ENCODE results near the gene CAPN2.
A peak's percentile ranks its signal among the peaks of the same experiment; 100 is the strongest.

CAPN2 gene

GRCh38 chr1:223680188-223680587 lies 32.2 kb upstream of the CAPN2 start:
- no peaks in the 10 kb centered on the region for H3K79me2 ChIP-seq (ENCODE audit: control insufficient read depth, insufficient read depth, low read length, unreplicated experiment)
- H3K27ac ChIP-seq (ENCODE audit: low read depth, low read length): no peak overlapping the region
- peaks cover 29% of the 10 kb centered on the region for H3K27me3 ChIP-seq (ENCODE audit: insufficient read depth, low read length)
- H3K4me1 ChIP-seq (ENCODE audit: control insufficient read depth, insufficient read depth, low read length, unreplicated experiment): no peaks in the 10 kb centered on the region
- H2AFZ ChIP-seq (ENCODE audit: low read length, unreplicated experiment): no peak overlapping the region
- H3K36me3 ChIP-seq (ENCODE audit: insufficient read depth, low read length): no peaks in the 10 kb centered on the region
- H3K4me3 ChIP-seq (ENCODE audit: low read depth, low read length): no peak overlapping the region

- no peaks in the 10 kb centered on the region for H3K4me1 ChIP-seq (ENCODE audit: control insufficient read depth, insufficient read depth, low read length, unreplicated experiment)
- no peak overlapping the region for H2AFZ ChIP-seq (ENCODE audit: low read length, unreplicated experiment)
- no peaks in the 10 kb centered on the region for H3K36me3 ChIP-seq (ENCODE audit: insufficient read depth, low read length)
- peaks cover 44% of the 10 kb centered on the region for H3K27me3 ChIP-seq (ENCODE audit: insufficient read depth, low read length)
- no peaks in the 10 kb centered on the region for H3K79me2 ChIP-seq (ENCODE audit: control insufficient read depth, insufficient read depth, low read length, unreplicated experiment)
- H3K4me3 ChIP-seq (ENCODE audit: low read depth, low read length): no peak overlapping the region
- no peak overlapping the region for H3K27ac ChIP-seq (ENCODE audit: low read depth, low read length)
These were observed 29.8 kb upstream of the CAPN2 start for GRCh38 chr1:223682502-223682901.

GRCh38 chr1:223683586-223684487 lies 28.5 kb upstream of the CAPN2 start:
- H3K27ac ChIP-seq (ENCODE audit: low read depth, low read length): no peak overlapping the region
- no peak overlapping the region for H2AFZ ChIP-seq (ENCODE audit: low read length, unreplicated experiment)
- H3K27me3 ChIP-seq (ENCODE audit: insufficient read depth, low read length): peaks cover 46% of the 10 kb centered on the region
- no peaks in the 10 kb centered on the region for H3K79me2 ChIP-seq (ENCODE audit: control insufficient read depth, insufficient read depth, low read length, unreplicated experiment)
- no peak overlapping the region for H3K4me3 ChIP-seq (ENCODE audit: low read depth, low read length)
- H3K4me1 ChIP-seq (ENCODE audit: control insufficient read depth, insufficient read depth, low read length, unreplicated experiment): no peaks in the 10 kb centered on the region
- no peaks in the 10 kb centered on the region for H3K36me3 ChIP-seq (ENCODE audit: insufficient read depth, low read length)

- Histone ChIP-seq H3K27ac (ENCODE audit: low read depth, low read length) (no peak overlapping the region), H3K36me3 (ENCODE audit: insufficient read depth, low read length) (no peaks in the 10 kb centered on the region), H3K4me1 (ENCODE audit: control insufficient read depth, insufficient read depth, low read length, unreplicated experiment) (no peaks in the 10 kb centered on the region)
These were observed 27.9 kb upstream of the CAPN2 start for GRCh38 chr1:223684488-223684792.

GRCh38 chr1:223691121-223691520 lies 21.2 kb upstream of the CAPN2 start:
- no peak overlapping the region for H3K4me3 ChIP-seq (ENCODE audit: low read depth, low read length)
- no peaks in the 10 kb centered on the region for H3K36me3 ChIP-seq (ENCODE audit: insufficient read depth, low read length)
- H3K27me3 ChIP-seq (ENCODE audit: insufficient read depth, low read length): peaks cover 9% of the 10 kb centered on the region; the same call in 1 of the 2 replicates
- H3K79me2 ChIP-seq (ENCODE audit: control insufficient read depth, insufficient read depth, low read length, unreplicated experiment): no peaks in the 10 kb centered on the region
- no peaks in the 10 kb centered on the region for H3K4me1 ChIP-seq (ENCODE audit: control insufficient read depth, insufficient read depth, low read length, unreplicated experiment)
- H3K27ac ChIP-seq (ENCODE audit: low read depth, low read length): no peak overlapping the region
- H2AFZ ChIP-seq (ENCODE audit: low read length, unreplicated experiment): no peak overlapping the region

More at GRCh38 chr1:223684488-223684792, 27.9 kb upstream of the CAPN2 start:
- Histone ChIP-seq H3K4me3 (ENCODE audit: low read depth, low read length) (no peak overlapping the region), H2AFZ (ENCODE audit: low read length, unreplicated experiment) (no peak overlapping the region), H3K79me2 (ENCODE audit: control insufficient read depth, insufficient read depth, low read length, unreplicated experiment) (no peaks in the 10 kb centered on the region), H3K27me3 (ENCODE audit: insufficient read depth, low read length) (peaks cover 46% of the 10 kb centered on the region)

- no peak overlapping the region for H3K27ac ChIP-seq (ENCODE audit: low read depth, low read length)
- no peak overlapping the region for H2AFZ ChIP-seq (ENCODE audit: low read length, unreplicated experiment)
- no peaks in the 10 kb centered on the region for H3K36me3 ChIP-seq (ENCODE audit: insufficient read depth, low read length)
- H3K4me1 ChIP-seq (ENCODE audit: control insufficient read depth, insufficient read depth, low read length, unreplicated experiment): peaks cover 11% of the 10 kb centered on the region
- no peaks in the 10 kb centered on the region for H3K79me2 ChIP-seq (ENCODE audit: control insufficient read depth, insufficient read depth, low read length, unreplicated experiment)
- no peaks in the 10 kb centered on the region for H3K27me3 ChIP-seq (ENCODE audit: insufficient read depth, low read length)
- no peak overlapping the region for H3K4me3 ChIP-seq (ENCODE audit: low read depth, low read length)
These were observed 17.3 kb upstream of the CAPN2 start for GRCh38 chr1:223695014-223695548.

- no peak overlapping the region for H3K4me3 ChIP-seq (ENCODE audit: low read depth, low read length)
- H3K36me3 ChIP-seq (ENCODE audit: insufficient read depth, low read length): no peaks in the 10 kb centered on the region
- no peaks in the 10 kb centered on the region for H3K79me2 ChIP-seq (ENCODE audit: control insufficient read depth, insufficient read depth, low read length, unreplicated experiment)
- H3K27ac ChIP-seq (ENCODE audit: low read depth, low read length): no peak overlapping the region
- peaks cover 19% of the 10 kb centered on the region for H3K4me1 ChIP-seq (ENCODE audit: control insufficient read depth, insufficient read depth, low read length, unreplicated experiment)
- H2AFZ ChIP-seq (ENCODE audit: low read length, unreplicated experiment): no peak overlapping the region
- H3K27me3 ChIP-seq (ENCODE audit: insufficient read depth, low read length): no peaks in the 10 kb centered on the region
These were observed 16.4 kb upstream of the CAPN2 start for GRCh38 chr1:223695941-223696340.

GRCh38 chr1:223700388-223700918 lies 11.9 kb upstream of the CAPN2 start:
- Histone ChIP-seq H3K4me3 (ENCODE audit: low read depth, low read length) (peak overlapping the region; percentile 19), H3K36me3 (ENCODE audit: insufficient read depth, low read length) (no peaks in the 10 kb centered on the region), H3K79me2 (ENCODE audit: control insufficient read depth, insufficient read depth, low read length, unreplicated experiment) (peaks cover 22% of the 10 kb centered on the region), H2AFZ (ENCODE audit: low read length, unreplicated experiment) (no peak overlapping the region), H3K4me1 (ENCODE audit: control insufficient read depth, insufficient read depth, low read length, unreplicated experiment) (peaks cover 55% of the 10 kb centered on the region), H3K27me3 (ENCODE audit: insufficient read depth, low read length) (no peaks in the 10 kb centered on the region), H3K27ac (ENCODE audit: low read depth, low read length) (peak overlapping the region; percentile 99)

GRCh38 chr1:223700942-223701637 lies 11.2 kb upstream of the CAPN2 start:
- H3K36me3 ChIP-seq (ENCODE audit: insufficient read depth, low read length): no peaks in the 10 kb centered on the region
- no peaks in the 10 kb centered on the region for H3K27me3 ChIP-seq (ENCODE audit: insufficient read depth, low read length)
- peak overlapping the region; percentile 58 for H3K4me3 ChIP-seq (ENCODE audit: low read depth, low read length)
- H2AFZ ChIP-seq (ENCODE audit: low read length, unreplicated experiment): no peak overlapping the region
- peak overlapping the region; percentile 99 for H3K27ac ChIP-seq (ENCODE audit: low read depth, low read length)
- H3K4me1 ChIP-seq (ENCODE audit: control insufficient read depth, insufficient read depth, low read length, unreplicated experiment): peaks cover 62% of the 10 kb centered on the region
- peaks cover 22% of the 10 kb centered on the region for H3K79me2 ChIP-seq (ENCODE audit: control insufficient read depth, insufficient read depth, low read length, unreplicated experiment)

- Histone ChIP-seq H3K27me3 (ENCODE audit: insufficient read depth, low read length) (no peaks in the 10 kb centered on the region), H3K4me1 (ENCODE audit: control insufficient read depth, insufficient read depth, low read length, unreplicated experiment) (peaks cover 76% of the 10 kb centered on the region), H3K27ac (ENCODE audit: low read depth, low read length) (peak overlapping the region; percentile 94), H3K36me3 (ENCODE audit: insufficient read depth, low read length) (no peaks in the 10 kb centered on the region), H3K4me3 (ENCODE audit: low read depth, low read length) (peak overlapping the region; percentile 66), H3K79me2 (ENCODE audit: control insufficient read depth, insufficient read depth, low read length, unreplicated experiment) (peaks cover 22% of the 10 kb centered on the region), H2AFZ (ENCODE audit: low read length, unreplicated experiment) (no peak overlapping the region)
These were observed 9.3 kb upstream of the CAPN2 start for GRCh38 chr1:223702735-223703667.
